Skin of body (tissue), 2 donors: Measurements from ENCODE around the gene DDR1. TPM values are rescaled to one million over a fixed set of nuclear protein-coding genes. Genes with fewer than 3 reads are reported as not detected.
A peak's percentile ranks its signal among the peaks of the same experiment; 100 is the strongest.
"Not testable (repeated sequence)": the region's sequence is repeated elsewhere in the genome, so short reads cannot be mapped to it uniquely, and the experiment has no call there.

Source experiments
- DNase-seq: peaks from one replicate; lab custom pipeline; 2025; lab: John Stamatoyannopoulos, UW
- total RNA-seq: library from RNA; depleted of rRNA; stranded (reverse); fragments of >200 nt; gene quantifications from one replicate; pipeline ENCODE4 v1.2.3, GENCODE V29; 2014

The DDR1 gene
- total RNA-seq, 1 donor from 2014 or later = 59.3 TPM

GRCh38 chr6:30894381-30894780 is 10.1 kb downstream of the DDR1 start:
- no peak for DNase-seq

- DNase-seq = no peak
Observed at GRCh38 chr6:30894935-30895334, 10.6 kb downstream of the DDR1 start.

- no peak for DNase-seq
Observed at GRCh38 chr6:30895343-30895742, 11.0 kb downstream of the DDR1 start.

- DNase-seq = no peak
Observed at GRCh38 chr6:30896541-30896940, 12.2 kb downstream of the DDR1 start.

GRCh38 chr6:30897882-30898281 is 13.6 kb downstream of the DDR1 start:
- no peak for DNase-seq

GRCh38 chr6:30898750-30899360 is 14.5 kb downstream of the DDR1 start:
- no peak for DNase-seq

- DNase-seq = no peak
Observed at GRCh38 chr6:30900863-30901417, 16.6 kb downstream of the DDR1 start.

GRCh38 chr6:30901436-30901835 is 17.1 kb downstream of the DDR1 start:
- DNase-seq = no peak

- not testable (repeated sequence) for DNase-seq
Observed at GRCh38 chr6:30902196-30902595, 17.9 kb downstream of the DDR1 start.

- DNase-seq = no peak
Observed at GRCh38 chr6:30902709-30903108, 18.4 kb downstream of the DDR1 start.

GRCh38 chr6:30903236-30903635 is 18.9 kb downstream of the DDR1 start:
- DNase-seq = no peak

- not testable (repeated sequence) for DNase-seq
Observed at GRCh38 chr6:30907290-30907757, 23.0 kb downstream of the DDR1 start.

GRCh38 chr6:30907758-30908591 is 23.7 kb downstream of the DDR1 start, which contains the start of gene GTF2H4:
Gene GTF2H4, plus strand, starts transcription at chr6:30908207.
- peak; percentile 99 for DNase-seq

GRCh38 chr6:30908700-30909099 is 24.4 kb downstream of the DDR1 start:
- no peak for DNase-seq

GRCh38 chr6:30910473-30910872 is 26.2 kb downstream of the DDR1 start:
- DNase-seq = not testable (repeated sequence)

- DNase-seq = no peak
Observed at GRCh38 chr6:30912746-30913520, 28.6 kb downstream of the DDR1 start.

- no peak for DNase-seq
Observed at GRCh38 chr6:30913721-30914075, 29.4 kb downstream of the DDR1 start.

- peak; percentile 87 for DNase-seq
Observed at GRCh38 chr6:30914076-30914853, 29.9 kb downstream of the DDR1 start, which contains the start of gene VARS2. Gene VARS2, plus strand, starts transcription at chr6:30914238. Its CDS starts 599 bp downstream, at chr6:30914837.

- DNase-seq = no peak
Observed at GRCh38 chr6:30914854-30915590, 30.7 kb downstream of the DDR1 start.

- DNase-seq = peak; percentile 35
Observed at GRCh38 chr6:30915591-30915946, 31.2 kb downstream of the DDR1 start.
